ENCODE results near the gene SDK1. TPM values are rescaled to one million over a fixed set of nuclear protein-coding genes. Genes with fewer than 3 reads are reported as not detected.

Gene SDK1
- total and polyA plus RNA-seq, 2 donors, result 3.2 to 7.8 TPM

DNA sequence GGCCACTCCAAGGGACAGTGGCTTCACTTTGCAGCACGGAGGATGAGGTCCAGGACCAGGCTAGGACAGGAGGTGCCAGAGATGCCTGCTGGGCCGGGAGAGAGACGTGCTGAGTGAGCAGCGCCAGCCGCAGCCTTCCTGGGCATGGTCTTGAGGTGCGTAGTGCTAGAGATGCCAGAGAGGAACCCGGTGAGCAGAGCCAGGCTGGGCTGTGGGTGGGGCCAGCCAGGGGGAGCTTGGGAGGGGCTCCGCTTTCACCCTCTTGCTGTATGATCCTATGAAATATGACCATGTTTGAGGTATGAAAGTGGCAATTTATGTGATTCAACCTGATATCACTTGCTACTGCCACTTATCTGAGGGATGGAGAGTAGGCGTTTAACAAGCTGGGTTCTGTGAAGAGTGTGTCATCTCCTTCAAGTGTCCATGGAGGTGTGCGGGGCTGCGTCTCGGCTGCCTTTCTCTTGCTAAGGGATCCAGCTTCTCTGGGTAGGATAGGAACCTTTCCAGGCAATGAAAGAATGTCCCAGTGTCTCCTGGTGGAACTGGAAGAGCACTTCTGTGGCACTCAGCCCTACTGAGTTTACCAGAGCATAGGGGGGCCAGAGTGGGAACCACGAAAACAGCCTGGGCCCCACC is 862.6 kb downstream of the SDK1 start:
- no peak overlapping the region for H3K4me3 ChIP-seq (ENCODE audit: low read length in 2 of 2)
- no peak for DNase-seq (ENCODE audit: low read depth in 6 of 9, low spot score in 9 of 9)
- no peak overlapping the region for H3K27ac ChIP-seq (ENCODE audit: low read depth in 1 of 2, low read length in 1 of 2)
- H3K36me3 ChIP-seq (ENCODE audit: control insufficient read depth in 2 of 2, insufficient read depth in 2 of 2, low read length in 1 of 2), result no peaks in the 10 kb centered on the region
- H3K27me3 ChIP-seq (ENCODE audit: control insufficient read depth in 2 of 2, insufficient read depth in 1 of 2, low read length in 1 of 2), result no peaks in the 10 kb centered on the region
- H3K9me3 ChIP-seq (ENCODE audit: control insufficient read depth in 2 of 2, insufficient read depth in 1 of 2, low read length in 1 of 2), result no peaks in the 10 kb centered on the region
- 92% methylated on average over 13 of the region's 13 CpGs for WGBS
- H3K4me1 ChIP-seq (ENCODE audit: control insufficient read depth in 2 of 2, insufficient read depth in 2 of 2, low read length in 2 of 2), result no peaks in the 10 kb centered on the region

GRCh38 chr7:4164556-4164955 is 863.5 kb downstream of the SDK1 start:
- Histone ChIP-seq H3K27ac (ENCODE audit: low read depth in 1 of 2, low read length in 1 of 2) (no peak overlapping the region), H3K4me1 (ENCODE audit: control insufficient read depth in 2 of 2, insufficient read depth in 2 of 2, low read length in 2 of 2) (no peaks in the 10 kb centered on the region), H3K36me3 (ENCODE audit: control insufficient read depth in 2 of 2, insufficient read depth in 2 of 2, low read length in 1 of 2) (no peaks in the 10 kb centered on the region), H3K9me3 (ENCODE audit: control insufficient read depth in 2 of 2, insufficient read depth in 1 of 2, low read length in 1 of 2) (no peaks in the 10 kb centered on the region), H3K4me3 (ENCODE audit: low read length in 2 of 2) (no peak overlapping the region), H3K27me3 (ENCODE audit: control insufficient read depth in 2 of 2, insufficient read depth in 1 of 2, low read length in 1 of 2) (no peaks in the 10 kb centered on the region)
- WGBS, result 89% methylated on average over 8 of the region's 8 CpGs
- no peak for DNase-seq (ENCODE audit: low read depth in 6 of 9, low spot score in 9 of 9)

GRCh38 chr7:4166340-4166739 is 865.3 kb downstream of the SDK1 start:
- no peaks in the 10 kb centered on the region for H3K36me3 ChIP-seq (ENCODE audit: control insufficient read depth in 2 of 2, insufficient read depth in 2 of 2, low read length in 1 of 2)
- no peaks in the 10 kb centered on the region for H3K4me1 ChIP-seq (ENCODE audit: control insufficient read depth in 2 of 2, insufficient read depth in 2 of 2, low read length in 2 of 2)
- 96% methylated on average over 14 of the region's 14 CpGs for WGBS
- no peaks in the 10 kb centered on the region for H3K9me3 ChIP-seq (ENCODE audit: control insufficient read depth in 2 of 2, insufficient read depth in 1 of 2, low read length in 1 of 2)
- H3K27ac ChIP-seq (ENCODE audit: low read depth in 1 of 2, low read length in 1 of 2), result no peak overlapping the region
- DNase-seq (ENCODE audit: low read depth in 6 of 9, low spot score in 9 of 9), result no peak
- no peaks in the 10 kb centered on the region for H3K27me3 ChIP-seq (ENCODE audit: control insufficient read depth in 2 of 2, insufficient read depth in 1 of 2, low read length in 1 of 2)
- H3K4me3 ChIP-seq (ENCODE audit: low read length in 2 of 2), result no peak overlapping the region

- H3K4me1 ChIP-seq (ENCODE audit: control insufficient read depth in 2 of 2, insufficient read depth in 2 of 2, low read length in 2 of 2), result no peaks in the 10 kb centered on the region
- H3K9me3 ChIP-seq (ENCODE audit: control insufficient read depth in 2 of 2, insufficient read depth in 1 of 2, low read length in 1 of 2), result no peaks in the 10 kb centered on the region
- H3K27me3 ChIP-seq (ENCODE audit: control insufficient read depth in 2 of 2, insufficient read depth in 1 of 2, low read length in 1 of 2), result no peaks in the 10 kb centered on the region
- WGBS, result 95% methylated on average over 8 of the region's 8 CpGs
- no peak for DNase-seq (ENCODE audit: low read depth in 6 of 9, low spot score in 9 of 9)
- no peak overlapping the region for H3K27ac ChIP-seq (ENCODE audit: low read depth in 1 of 2, low read length in 1 of 2)
- H3K36me3 ChIP-seq (ENCODE audit: control insufficient read depth in 2 of 2, insufficient read depth in 2 of 2, low read length in 1 of 2), result no peaks in the 10 kb centered on the region
- H3K4me3 ChIP-seq (ENCODE audit: low read length in 2 of 2), result no peak overlapping the region
These were observed 865.8 kb downstream of the SDK1 start for GRCh38 chr7:4166807-4167206.

DNA sequence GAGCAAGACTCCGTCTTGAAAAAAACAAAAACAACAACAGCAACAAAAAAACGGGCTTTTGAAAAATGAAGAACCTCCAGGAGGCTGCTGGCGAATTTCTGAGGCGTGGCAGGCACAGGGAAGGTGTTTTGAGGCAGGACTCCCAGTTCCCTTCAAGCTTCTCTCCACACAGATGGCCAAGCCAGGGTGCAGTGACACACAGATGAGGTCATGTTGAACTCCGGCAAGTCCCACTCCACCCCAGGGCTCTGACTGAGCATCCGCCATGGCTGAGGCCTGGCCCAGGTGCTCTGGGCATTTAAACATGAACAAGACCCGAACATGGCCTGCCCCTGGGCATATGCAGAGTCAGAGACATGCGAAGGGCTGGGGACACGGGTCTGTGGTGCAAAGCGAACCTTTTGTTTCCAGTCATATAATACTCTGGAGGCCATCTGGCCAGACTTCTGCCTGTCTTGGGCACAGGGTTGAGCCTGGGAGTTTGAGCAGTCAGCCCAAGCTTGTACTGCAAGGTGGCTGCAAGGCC is 866.4 kb downstream of the SDK1 start:
- H3K4me1 ChIP-seq (ENCODE audit: control insufficient read depth in 2 of 2, insufficient read depth in 2 of 2, low read length in 2 of 2), result no peaks in the 10 kb centered on the region
- no peak overlapping the region for H3K27ac ChIP-seq (ENCODE audit: low read depth in 1 of 2, low read length in 1 of 2)
- DNase-seq (ENCODE audit: low read depth in 6 of 9, low spot score in 9 of 9), result no peak
- H3K27me3 ChIP-seq (ENCODE audit: control insufficient read depth in 2 of 2, insufficient read depth in 1 of 2, low read length in 1 of 2), result no peaks in the 10 kb centered on the region
- no peaks in the 10 kb centered on the region for H3K9me3 ChIP-seq (ENCODE audit: control insufficient read depth in 2 of 2, insufficient read depth in 1 of 2, low read length in 1 of 2)
- H3K36me3 ChIP-seq (ENCODE audit: control insufficient read depth in 2 of 2, insufficient read depth in 2 of 2, low read length in 1 of 2), result no peaks in the 10 kb centered on the region
- 92% methylated on average over 10 of the region's 10 CpGs for WGBS
- no peak overlapping the region for H3K4me3 ChIP-seq (ENCODE audit: low read length in 2 of 2)

GRCh38 chr7:4168041-4168440 is 867.0 kb downstream of the SDK1 start:
- no peak for DNase-seq (ENCODE audit: low read depth in 6 of 9, low spot score in 9 of 9)
- WGBS, result 95% methylated on average over 10 of the region's 10 CpGs
- Histone ChIP-seq H3K27ac (ENCODE audit: low read depth in 1 of 2, low read length in 1 of 2) (no peak overlapping the region), H3K9me3 (ENCODE audit: control insufficient read depth in 2 of 2, insufficient read depth in 1 of 2, low read length in 1 of 2) (no peaks in the 10 kb centered on the region), H3K4me1 (ENCODE audit: control insufficient read depth in 2 of 2, insufficient read depth in 2 of 2, low read length in 2 of 2) (no peaks in the 10 kb centered on the region), H3K4me3 (ENCODE audit: low read length in 2 of 2) (no peak overlapping the region), H3K27me3 (ENCODE audit: control insufficient read depth in 2 of 2, insufficient read depth in 1 of 2, low read length in 1 of 2) (no peaks in the 10 kb centered on the region), H3K36me3 (ENCODE audit: control insufficient read depth in 2 of 2, insufficient read depth in 2 of 2, low read length in 1 of 2) (no peaks in the 10 kb centered on the region)

DNA sequence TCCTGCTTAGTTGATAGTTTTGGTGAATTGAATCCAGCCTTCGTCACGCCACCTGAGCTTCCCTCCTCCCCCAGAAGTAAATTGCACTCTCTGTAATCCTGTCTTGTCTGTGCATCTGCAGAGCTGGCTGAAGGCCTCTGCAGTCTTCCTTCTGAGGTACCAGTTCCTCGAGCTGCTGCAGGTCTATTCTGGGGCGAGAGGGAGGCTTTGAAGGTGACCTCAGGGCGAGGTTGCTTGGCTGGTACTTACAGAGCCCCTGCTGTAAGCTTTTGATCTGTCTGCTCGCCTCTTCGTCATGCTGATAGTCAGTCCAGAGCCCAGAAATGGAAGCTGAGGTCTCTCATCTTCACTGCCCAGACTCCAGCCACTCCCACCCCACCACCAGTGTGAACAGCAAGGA is 867.5 kb downstream of the SDK1 start:
- WGBS, result 76% methylated on average over 7 of the region's 7 CpGs
- Histone ChIP-seq H3K27ac (ENCODE audit: low read depth in 1 of 2, low read length in 1 of 2) (no peak overlapping the region), H3K4me1 (ENCODE audit: control insufficient read depth in 2 of 2, insufficient read depth in 2 of 2, low read length in 2 of 2) (no peaks in the 10 kb centered on the region), H3K27me3 (ENCODE audit: control insufficient read depth in 2 of 2, insufficient read depth in 1 of 2, low read length in 1 of 2) (no peaks in the 10 kb centered on the region), H3K9me3 (ENCODE audit: control insufficient read depth in 2 of 2, insufficient read depth in 1 of 2, low read length in 1 of 2) (no peaks in the 10 kb centered on the region), H3K4me3 (ENCODE audit: low read length in 2 of 2) (no peak overlapping the region), H3K36me3 (ENCODE audit: control insufficient read depth in 2 of 2, insufficient read depth in 2 of 2, low read length in 1 of 2) (no peaks in the 10 kb centered on the region)
- no peak for DNase-seq (ENCODE audit: low read depth in 6 of 9, low spot score in 9 of 9)

- WGBS, result 94% methylated on average over 10 of the region's 10 CpGs
- DNase-seq (ENCODE audit: low read depth in 6 of 9, low spot score in 9 of 9), result no peak
- Histone ChIP-seq H3K27ac (ENCODE audit: low read depth in 1 of 2, low read length in 1 of 2) (no peak overlapping the region), H3K27me3 (ENCODE audit: control insufficient read depth in 2 of 2, insufficient read depth in 1 of 2, low read length in 1 of 2) (no peaks in the 10 kb centered on the region), H3K36me3 (ENCODE audit: control insufficient read depth in 2 of 2, insufficient read depth in 2 of 2, low read length in 1 of 2) (no peaks in the 10 kb centered on the region), H3K9me3 (ENCODE audit: control insufficient read depth in 2 of 2, insufficient read depth in 1 of 2, low read length in 1 of 2) (no peaks in the 10 kb centered on the region), H3K4me1 (ENCODE audit: control insufficient read depth in 2 of 2, insufficient read depth in 2 of 2, low read length in 2 of 2) (no peaks in the 10 kb centered on the region), H3K4me3 (ENCODE audit: low read length in 2 of 2) (no peak overlapping the region)
These were observed 868.4 kb downstream of the SDK1 start for GRCh38 chr7:4169455-4169854.

- WGBS, result 95% methylated on average over 22 of the region's 22 CpGs
- H3K36me3 ChIP-seq (ENCODE audit: control insufficient read depth in 2 of 2, insufficient read depth in 2 of 2, low read length in 1 of 2), result no peaks in the 10 kb centered on the region
- no peak overlapping the region for H3K4me3 ChIP-seq (ENCODE audit: low read length in 2 of 2)
- no peak for DNase-seq (ENCODE audit: low read depth in 6 of 9, low spot score in 9 of 9)
- H3K27me3 ChIP-seq (ENCODE audit: control insufficient read depth in 2 of 2, insufficient read depth in 1 of 2, low read length in 1 of 2), result no peaks in the 10 kb centered on the region
- no peak overlapping the region for H3K27ac ChIP-seq (ENCODE audit: low read depth in 1 of 2, low read length in 1 of 2)
- H3K4me1 ChIP-seq (ENCODE audit: control insufficient read depth in 2 of 2, insufficient read depth in 2 of 2, low read length in 2 of 2), result no peaks in the 10 kb centered on the region
- H3K9me3 ChIP-seq (ENCODE audit: control insufficient read depth in 2 of 2, insufficient read depth in 1 of 2, low read length in 1 of 2), result no peaks in the 10 kb centered on the region
These were observed 870.1 kb downstream of the SDK1 start for GRCh38 chr7:4170997-4171786.

Measured in thymus (tissue), 11 donors.